Subcutaneous adipose tissue (tissue), 4 donors: Measurements from ENCODE around the gene TEX19. TPM values are rescaled to one million over a fixed set of nuclear protein-coding genes. Genes with fewer than 3 reads are reported as not detected.

Experiments
- CTCF ChIP-seq: fragments of 450-650 bp; IDR thresholded peaks from one replicate; pipeline ENCODE4 v1.5.1; 2016; ENCODE audit warnings: low read depth, mild to moderate bottlenecking, control low read depth, antibody characterized with exemption, moderate library complexity
- total RNA-seq, 4 donors: library from RNA; depleted of rRNA; stranded (reverse); fragments of >200 nt; gene quantifications; one replicate each; pipeline ENCODE4 v1.1.0, GENCODE V29; 2016

Gene TEX19
- not detected for total RNA-seq

- no peak for TF ChIP-seq CTCF
Observed at GRCh38 chr17:82358465-82359350, at the start of gene TEX19. TSS of gene TEX19 (plus strand) at chr17:82359247. CDS start at chr17:82362151, 2,904 bp downstream.

- TF ChIP-seq CTCF, result no peak
Observed at GRCh38 chr17:82309656-82310570, 49.1 kb upstream of the TEX19 start.

GRCh38 chr17:82310877-82311276 is 48.2 kb upstream of the TEX19 start:
- TF ChIP-seq CTCF, result no peak

- TF ChIP-seq CTCF, result no peak
Observed at GRCh38 chr17:82311971-82312370, 47.1 kb upstream of the TEX19 start.

- no peak for TF ChIP-seq CTCF
Observed at GRCh38 chr17:82313195-82314011, 45.6 kb upstream of the TEX19 start.

GRCh38 chr17:82314012-82314726 is 44.9 kb upstream of the TEX19 start:
- no peak for TF ChIP-seq CTCF
